ENCODE data around the gene PRELP.
"Not testable (repeated sequence)": the region's sequence is repeated elsewhere in the genome, so short reads cannot be mapped to it uniquely, and the experiment has no call there.

The PRELP gene

GRCh38 chr1:203465146-203465798, 10.3 kb upstream of the PRELP start:
- Histone ChIP-seq H3K4me3 (ENCODE audit: low read depth, low read length) (no peak overlapping the region), H3K27me3 (ENCODE audit: control insufficient read depth, insufficient read depth, low read length) (no peaks in the 10 kb centered on the region), H3K36me3 (ENCODE audit: control insufficient read depth, insufficient read depth, low read length) (no peaks in the 10 kb centered on the region), H3K9ac (ENCODE audit: low read length) (no peak overlapping the region), H3K27ac (ENCODE audit: low read depth, low read length) (no peak overlapping the region), H3K9me3 (ENCODE audit: control insufficient read depth, insufficient read depth, low read depth, low read length) (no peaks in the 10 kb centered on the region), H3K4me1 (ENCODE audit: control insufficient read depth, insufficient read depth, low read length) (peaks cover 33% of the 10 kb centered on the region)

GRCh38 chr1:203465948-203466347, 9.7 kb upstream of the PRELP start:
- Histone ChIP-seq H3K9me3 (ENCODE audit: control insufficient read depth, insufficient read depth, low read depth, low read length) (no peaks in the 10 kb centered on the region), H3K9ac (ENCODE audit: low read length) (no peak overlapping the region), H3K4me1 (ENCODE audit: control insufficient read depth, insufficient read depth, low read length) (peaks cover 33% of the 10 kb centered on the region), H3K27ac (ENCODE audit: low read depth, low read length) (no peak overlapping the region), H3K36me3 (ENCODE audit: control insufficient read depth, insufficient read depth, low read length) (no peaks in the 10 kb centered on the region), H3K4me3 (ENCODE audit: low read depth, low read length) (no peak overlapping the region), H3K27me3 (ENCODE audit: control insufficient read depth, insufficient read depth, low read length) (no peaks in the 10 kb centered on the region)

GRCh38 chr1:203466906-203467549, 8.6 kb upstream of the PRELP start:
- not testable (repeated sequence) for H3K9ac ChIP-seq (ENCODE audit: low read length); H3K4me3 ChIP-seq (ENCODE audit: low read depth, low read length); H3K36me3 ChIP-seq (ENCODE audit: control insufficient read depth, insufficient read depth, low read length); H3K27ac ChIP-seq (ENCODE audit: low read depth, low read length); H3K27me3 ChIP-seq (ENCODE audit: control insufficient read depth, insufficient read depth, low read length); H3K9me3 ChIP-seq (ENCODE audit: control insufficient read depth, insufficient read depth, low read depth, low read length)
- H3K4me1 ChIP-seq (ENCODE audit: control insufficient read depth, insufficient read depth, low read length) = peaks cover 33% of the 10 kb centered on the region

GRCh38 chr1:203467550-203467921, 8.1 kb upstream of the PRELP start:
- Histone ChIP-seq H3K27me3 (ENCODE audit: control insufficient read depth, insufficient read depth, low read length) (no peaks in the 10 kb centered on the region), H3K27ac (ENCODE audit: low read depth, low read length) (no peak overlapping the region)

GRCh38 chr1:203468326-203468725, 7.3 kb upstream of the PRELP start:
- Histone ChIP-seq H3K9ac (ENCODE audit: low read length) (no peak overlapping the region), H3K27ac (ENCODE audit: low read depth, low read length) (no peak overlapping the region), H3K36me3 (ENCODE audit: control insufficient read depth, insufficient read depth, low read length) (no peaks in the 10 kb centered on the region), H3K9me3 (ENCODE audit: control insufficient read depth, insufficient read depth, low read depth, low read length) (no peaks in the 10 kb centered on the region), H3K4me1 (ENCODE audit: control insufficient read depth, insufficient read depth, low read length) (peaks cover 30% of the 10 kb centered on the region), H3K27me3 (ENCODE audit: control insufficient read depth, insufficient read depth, low read length) (no peaks in the 10 kb centered on the region), H3K4me3 (ENCODE audit: low read depth, low read length) (no peak overlapping the region)

More at GRCh38 chr1:203467550-203467921, 8.1 kb upstream of the PRELP start:
- Histone ChIP-seq H3K9me3 (ENCODE audit: control insufficient read depth, insufficient read depth, low read depth, low read length) (no peaks in the 10 kb centered on the region), H3K4me1 (ENCODE audit: control insufficient read depth, insufficient read depth, low read length) (peaks cover 33% of the 10 kb centered on the region), H3K4me3 (ENCODE audit: low read depth, low read length) (no peak overlapping the region), H3K36me3 (ENCODE audit: control insufficient read depth, insufficient read depth, low read length) (no peaks in the 10 kb centered on the region), H3K9ac (ENCODE audit: low read length) (no peak overlapping the region)

- Histone ChIP-seq H3K9me3 (ENCODE audit: control insufficient read depth, insufficient read depth, low read depth, low read length) (no peaks in the 10 kb centered on the region), H3K36me3 (ENCODE audit: control insufficient read depth, insufficient read depth, low read length) (no peaks in the 10 kb centered on the region), H3K27ac (ENCODE audit: low read depth, low read length) (no peak overlapping the region), H3K9ac (ENCODE audit: low read length) (no peak overlapping the region), H3K4me1 (ENCODE audit: control insufficient read depth, insufficient read depth, low read length) (peaks cover 18% of the 10 kb centered on the region), H3K4me3 (ENCODE audit: low read depth, low read length) (no peak overlapping the region), H3K27me3 (ENCODE audit: control insufficient read depth, insufficient read depth, low read length) (no peaks in the 10 kb centered on the region)
Observed at GRCh38 chr1:203470240-203470639, 5.4 kb upstream of the PRELP start.

GRCh38 chr1:203471841-203472240, 3.8 kb upstream of the PRELP start:
- Histone ChIP-seq H3K27ac (ENCODE audit: low read depth, low read length) (no peak overlapping the region), H3K27me3 (ENCODE audit: control insufficient read depth, insufficient read depth, low read length) (no peaks in the 10 kb centered on the region), H3K4me3 (ENCODE audit: low read depth, low read length) (no peak overlapping the region), H3K9ac (ENCODE audit: low read length) (no peak overlapping the region), H3K4me1 (ENCODE audit: control insufficient read depth, insufficient read depth, low read length) (peaks cover 14% of the 10 kb centered on the region), H3K9me3 (ENCODE audit: control insufficient read depth, insufficient read depth, low read depth, low read length) (no peaks in the 10 kb centered on the region), H3K36me3 (ENCODE audit: control insufficient read depth, insufficient read depth, low read length) (no peaks in the 10 kb centered on the region)

GRCh38 chr1:203473281-203473680, 2.3 kb upstream of the PRELP start:
- no peak overlapping the region for H3K4me3 ChIP-seq (ENCODE audit: low read depth, low read length)
- peaks cover 14% of the 10 kb centered on the region for H3K4me1 ChIP-seq (ENCODE audit: control insufficient read depth, insufficient read depth, low read length)
- H3K9ac ChIP-seq (ENCODE audit: low read length) = no peak overlapping the region
- H3K27me3 ChIP-seq (ENCODE audit: control insufficient read depth, insufficient read depth, low read length) = no peaks in the 10 kb centered on the region
- H3K27ac ChIP-seq (ENCODE audit: low read depth, low read length) = no peak overlapping the region
- H3K36me3 ChIP-seq (ENCODE audit: control insufficient read depth, insufficient read depth, low read length) = no peaks in the 10 kb centered on the region
- H3K9me3 ChIP-seq (ENCODE audit: control insufficient read depth, insufficient read depth, low read depth, low read length) = no peaks in the 10 kb centered on the region

- Histone ChIP-seq H3K4me1 (ENCODE audit: control insufficient read depth, insufficient read depth, low read length) (peaks cover 14% of the 10 kb centered on the region), H3K27ac (ENCODE audit: low read depth, low read length) (no peak overlapping the region), H3K9me3 (ENCODE audit: control insufficient read depth, insufficient read depth, low read depth, low read length) (no peaks in the 10 kb centered on the region), H3K4me3 (ENCODE audit: low read depth, low read length) (no peak overlapping the region), H3K9ac (ENCODE audit: low read length) (no peak overlapping the region), H3K36me3 (ENCODE audit: control insufficient read depth, insufficient read depth, low read length) (no peaks in the 10 kb centered on the region), H3K27me3 (ENCODE audit: control insufficient read depth, insufficient read depth, low read length) (no peaks in the 10 kb centered on the region)
Observed at GRCh38 chr1:203473781-203474305, 1.8 kb upstream of the PRELP start.

GRCh38 chr1:203476216-203476814, 709 bp downstream of the PRELP start:
- H3K36me3 ChIP-seq (ENCODE audit: control insufficient read depth, insufficient read depth, low read length) = no peaks in the 10 kb centered on the region
- H3K27ac ChIP-seq (ENCODE audit: low read depth, low read length) = no peak overlapping the region

GRCh38 chr1:203477748-203478147, 2.1 kb downstream of the PRELP start:
- Histone ChIP-seq H3K9ac (ENCODE audit: low read length) (no peak overlapping the region), H3K4me3 (ENCODE audit: low read depth, low read length) (no peak overlapping the region), H3K36me3 (ENCODE audit: control insufficient read depth, insufficient read depth, low read length) (no peaks in the 10 kb centered on the region), H3K27ac (ENCODE audit: low read depth, low read length) (no peak overlapping the region), H3K27me3 (ENCODE audit: control insufficient read depth, insufficient read depth, low read length) (no peaks in the 10 kb centered on the region), H3K9me3 (ENCODE audit: control insufficient read depth, insufficient read depth, low read depth, low read length) (no peaks in the 10 kb centered on the region), H3K4me1 (ENCODE audit: control insufficient read depth, insufficient read depth, low read length) (peaks cover 23% of the 10 kb centered on the region)

More at GRCh38 chr1:203476216-203476814, 709 bp downstream of the PRELP start:
- H3K4me1 ChIP-seq (ENCODE audit: control insufficient read depth, insufficient read depth, low read length) = peaks cover 23% of the 10 kb centered on the region
- H3K27me3 ChIP-seq (ENCODE audit: control insufficient read depth, insufficient read depth, low read length) = no peaks in the 10 kb centered on the region
- no peak overlapping the region for H3K9ac ChIP-seq (ENCODE audit: low read length)
- no peak overlapping the region for H3K4me3 ChIP-seq (ENCODE audit: low read depth, low read length)
- H3K9me3 ChIP-seq (ENCODE audit: control insufficient read depth, insufficient read depth, low read depth, low read length) = no peaks in the 10 kb centered on the region
